ENCODE measurements around the gene TOMM34. TPM values are rescaled to one million over a fixed set of nuclear protein-coding genes. Genes with fewer than 3 reads are reported as not detected.

Gene TOMM34, protein sequence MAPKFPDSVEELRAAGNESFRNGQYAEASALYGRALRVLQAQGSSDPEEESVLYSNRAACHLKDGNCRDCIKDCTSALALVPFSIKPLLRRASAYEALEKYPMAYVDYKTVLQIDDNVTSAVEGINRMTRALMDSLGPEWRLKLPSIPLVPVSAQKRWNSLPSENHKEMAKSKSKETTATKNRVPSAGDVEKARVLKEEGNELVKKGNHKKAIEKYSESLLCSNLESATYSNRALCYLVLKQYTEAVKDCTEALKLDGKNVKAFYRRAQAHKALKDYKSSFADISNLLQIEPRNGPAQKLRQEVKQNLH
- total RNA-seq = 16.4 and 27.3 TPM in 2 replicates

DNA sequence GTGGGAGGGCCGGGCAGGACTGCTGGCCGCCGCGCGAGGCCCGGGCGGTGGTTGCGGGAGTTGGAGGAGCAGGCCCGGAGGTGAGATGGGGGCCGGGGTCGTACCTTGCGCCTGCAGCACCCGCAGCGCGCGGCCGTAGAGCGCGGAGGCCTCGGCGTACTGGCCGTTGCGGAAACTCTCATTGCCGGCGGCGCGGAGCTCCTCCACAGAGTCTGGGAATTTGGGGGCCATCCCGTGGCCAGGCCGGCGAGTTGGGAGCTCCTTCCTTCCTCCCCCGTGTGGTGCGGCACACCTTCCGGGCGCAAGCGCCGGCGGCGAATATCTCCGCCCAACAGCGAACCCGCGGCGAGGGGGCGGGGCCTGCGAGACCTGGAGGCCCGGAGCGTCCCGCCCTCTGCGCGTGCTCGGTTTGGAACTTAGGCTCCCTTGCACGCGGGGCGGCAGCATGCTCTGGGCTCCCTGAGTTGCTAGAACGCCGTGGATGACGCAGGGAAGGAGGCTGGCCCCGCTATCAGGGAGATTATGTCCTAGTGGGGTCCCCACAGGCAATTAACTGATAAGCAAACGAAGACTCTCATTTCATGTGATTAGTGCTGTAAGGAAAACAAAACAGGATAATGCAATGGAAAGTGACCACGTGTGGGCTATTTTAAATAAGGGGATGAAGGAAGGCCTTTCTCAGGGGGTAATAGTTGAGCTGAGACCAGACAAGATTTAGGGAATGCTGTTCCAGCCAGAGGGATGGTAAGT lies at the start of gene TOMM34:
Gene TOMM34 (minus strand): TSS at position 295 of the 750 bp plus-strand sequence. CDS start 64 bp downstream, at position 231.

GRCh38 chr20:44966030-44966961 lies 6.1 kb upstream of the TOMM34 start, which contains the start of gene STK4:
STK4 (plus strand) TSS chr20:44966512; CDS start chr20:44966569, 57 bp downstream.

DNA sequence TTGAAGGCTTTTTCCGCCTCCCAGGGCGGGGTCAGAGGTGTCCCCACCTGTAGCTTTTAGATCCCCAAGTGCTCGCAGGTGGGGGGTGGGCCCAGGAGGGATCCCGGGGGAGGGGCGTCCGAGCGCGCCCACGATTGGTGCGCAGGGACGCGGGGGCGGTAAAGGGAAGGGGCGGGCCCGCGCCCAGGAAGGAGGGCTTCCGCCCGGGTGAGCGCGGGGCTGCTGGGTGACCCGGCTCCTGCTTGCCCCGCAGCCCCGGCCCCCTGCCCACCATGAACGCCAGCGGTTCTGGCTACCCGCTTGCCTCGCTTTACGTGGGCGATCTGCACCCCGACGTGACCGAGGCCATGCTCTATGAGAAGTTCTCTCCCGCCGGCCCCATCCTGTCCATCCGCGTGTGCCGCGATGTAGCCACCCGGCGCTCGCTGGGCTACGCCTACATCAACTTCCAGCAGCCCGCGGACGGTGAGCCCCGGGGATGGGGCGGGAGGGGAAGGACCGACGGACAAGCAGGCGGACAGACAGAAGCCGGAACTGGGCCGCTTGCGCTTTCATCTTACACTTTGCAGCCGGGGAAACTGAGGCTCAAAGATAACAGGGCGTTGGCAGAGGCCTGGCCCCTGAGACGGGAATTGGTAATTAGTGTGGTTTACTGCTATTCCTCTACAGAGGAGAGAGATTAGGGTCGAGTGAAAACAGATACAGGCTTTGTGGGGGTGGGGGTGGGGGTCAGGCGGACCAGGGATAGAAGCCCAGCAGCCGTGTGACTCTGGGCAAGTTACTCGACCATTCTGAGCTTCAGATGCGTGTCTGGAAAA lies 50.1 kb downstream of the TOMM34 start, which contains the start of gene PABPC1L:
Gene PABPC1L (plus strand): TSS at position 189 of the 818 bp plus-strand sequence. CDS start 84 bp downstream, at position 273.

Other genes starting within 250 kb of the TOMM34 start
- gene CCN5, start 245.0 kb downstream of the TOMM34 start, total RNA-seq = 0.09 and 0.66 TPM in 2 replicates
- 0.09 TPM in 1 of 2 replicates, not detected in the other for gene KCNK15, start 214.5 kb downstream of the TOMM34 start, total RNA-seq
- gene RIMS4, start 149.9 kb downstream of the TOMM34 start, total RNA-seq = not detected in 2 replicates
- gene YWHAB, start 74.7 kb downstream of the TOMM34 start, total RNA-seq = 111 and 112 TPM in 2 replicates
- gene PABPC1L, start 50.3 kb downstream of the TOMM34 start, total RNA-seq = 1.5 and 4.3 TPM in 2 replicates
- gene STK4, start 6.1 kb upstream of the TOMM34 start, total RNA-seq = 17.4 and 26.2 TPM in 2 replicates
- under 0.01 and 0.85 TPM in 2 replicates for gene KCNS1, start 140.7 kb upstream of the TOMM34 start, total RNA-seq
- not detected in 2 replicates for gene WFDC5, start 154.8 kb upstream of the TOMM34 start, total RNA-seq
- gene WFDC12, start 164.1 kb upstream of the TOMM34 start, total RNA-seq = not detected in 2 replicates
- not detected in 2 replicates for gene PI3, start 214.5 kb upstream of the TOMM34 start, total RNA-seq
- gene SEMG1, start 246.6 kb upstream of the TOMM34 start, total RNA-seq = not detected in 2 replicates

Measured in endothelial cell of coronary artery (primary cell).